ENCODE results near the gene TTC19.
"Not testable (repeated sequence)": the region's sequence is repeated elsewhere in the genome, so short reads cannot be mapped to it uniquely, and the experiment has no call there.

TTC19 gene

DNA sequence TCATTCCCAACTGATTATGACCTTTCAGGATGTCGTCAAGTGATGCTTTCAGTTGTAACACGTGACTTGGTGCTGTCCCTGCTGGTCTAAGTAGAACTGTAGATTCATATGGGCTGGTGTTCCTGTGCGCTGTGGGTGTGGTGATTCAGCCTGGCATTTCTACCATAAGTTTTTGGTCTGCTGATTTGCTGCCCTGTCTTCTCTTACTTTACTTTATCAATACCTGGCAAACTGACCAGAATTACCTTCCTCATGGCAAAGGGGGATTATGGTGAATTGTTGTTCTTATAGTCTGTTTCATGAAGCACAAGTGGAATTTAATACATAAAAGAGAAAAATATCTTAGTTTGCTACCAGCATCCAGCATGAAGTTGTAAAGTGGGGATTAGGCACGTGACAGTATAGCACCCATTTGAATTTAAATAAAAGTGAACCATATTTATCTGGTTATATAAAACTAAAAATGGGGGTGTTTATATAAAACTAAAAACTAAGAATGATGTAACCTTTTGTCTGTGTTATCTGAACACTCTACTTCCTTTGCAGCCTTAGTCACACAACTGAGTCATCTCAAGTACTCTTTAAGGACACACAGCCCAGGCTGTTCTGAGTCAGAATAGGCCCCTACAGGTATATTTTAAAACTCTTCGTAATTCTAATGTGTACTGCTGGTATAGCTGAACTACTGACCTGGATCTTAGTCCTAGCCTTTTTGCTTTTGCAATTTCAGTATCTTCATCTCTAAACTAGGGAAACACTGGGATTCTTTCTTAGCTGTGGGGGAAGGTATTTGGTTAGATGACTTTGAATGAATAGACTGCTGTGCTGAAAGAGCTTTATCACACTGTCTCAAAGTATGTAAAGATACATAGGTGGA lies 28.3 kb downstream of the TTC19 start:
- DNase-seq (ENCODE audit: low read depth), result peak; percentile 4

DNA sequence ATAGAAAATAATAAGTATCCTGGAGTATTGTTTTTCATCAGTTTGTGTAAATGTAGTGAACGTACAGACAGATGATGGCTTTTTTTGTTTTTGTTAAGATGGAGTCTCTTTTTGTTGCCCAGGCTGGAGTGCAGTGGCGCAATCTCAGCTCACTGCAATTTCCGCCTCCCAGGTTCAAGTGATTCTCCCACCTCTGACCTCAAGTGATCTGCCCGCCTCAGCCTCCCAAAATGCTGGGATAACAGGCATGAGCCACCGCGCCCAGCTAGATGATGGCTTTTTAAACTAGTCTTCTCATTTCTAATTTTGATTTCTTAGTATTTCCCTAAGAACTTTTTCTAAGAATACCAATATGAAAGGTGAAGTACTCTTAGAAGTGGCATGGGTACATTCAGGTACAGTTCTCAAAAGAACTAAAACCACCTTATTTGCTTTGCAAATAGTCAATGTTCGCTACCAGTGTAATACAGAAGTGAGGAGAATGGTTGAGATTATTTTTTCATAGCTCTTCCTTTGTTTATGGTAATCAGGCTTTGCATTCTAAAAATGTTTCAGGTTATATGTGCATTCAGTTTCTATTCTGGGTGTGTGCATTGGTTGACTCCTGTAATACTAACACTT lies 34.2 kb downstream of the TTC19 start:
- no peak for DNase-seq (ENCODE audit: low read depth)

DNA sequence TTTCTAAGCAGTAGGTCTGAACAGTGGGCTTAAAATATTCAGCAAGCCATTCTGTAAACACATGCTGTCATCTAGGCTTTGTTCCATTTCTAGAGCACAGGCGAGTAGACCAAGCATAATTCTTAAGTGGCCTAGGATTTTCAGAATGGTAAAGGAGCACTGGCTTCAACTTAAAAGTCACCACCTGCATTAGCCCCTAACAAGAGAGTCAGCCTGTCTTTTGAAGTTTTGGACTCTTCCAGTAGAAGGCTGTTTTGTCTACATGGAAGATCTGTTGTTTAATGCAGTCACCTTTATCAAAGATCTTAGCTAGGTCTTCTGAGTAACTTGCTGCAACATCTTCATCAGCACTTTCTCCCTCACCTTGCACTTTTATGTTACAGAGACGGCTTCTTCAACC lies 36.6 kb downstream of the TTC19 start:
- no peak for DNase-seq (ENCODE audit: low read depth)

DNA sequence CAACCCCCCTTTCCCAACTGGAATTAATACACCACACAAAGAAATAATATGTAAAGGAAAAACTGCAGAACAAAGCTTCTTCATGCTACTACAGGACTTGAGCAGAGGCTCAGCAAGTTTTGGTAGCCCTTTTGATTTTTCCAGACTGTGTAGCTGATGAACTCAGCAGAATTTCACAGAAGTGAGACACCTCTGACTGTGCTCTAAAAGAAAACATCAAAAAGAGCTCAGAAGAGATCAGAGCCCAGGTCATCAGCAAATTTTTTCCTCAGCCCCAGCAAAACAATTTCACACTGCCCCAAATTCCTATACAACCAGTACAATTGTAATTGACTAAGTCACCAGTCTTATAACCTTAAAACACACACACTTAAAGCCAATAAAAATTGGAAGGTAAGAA lies 38.0 kb downstream of the TTC19 start:
- DNase-seq (ENCODE audit: low read depth), result no peak

DNA sequence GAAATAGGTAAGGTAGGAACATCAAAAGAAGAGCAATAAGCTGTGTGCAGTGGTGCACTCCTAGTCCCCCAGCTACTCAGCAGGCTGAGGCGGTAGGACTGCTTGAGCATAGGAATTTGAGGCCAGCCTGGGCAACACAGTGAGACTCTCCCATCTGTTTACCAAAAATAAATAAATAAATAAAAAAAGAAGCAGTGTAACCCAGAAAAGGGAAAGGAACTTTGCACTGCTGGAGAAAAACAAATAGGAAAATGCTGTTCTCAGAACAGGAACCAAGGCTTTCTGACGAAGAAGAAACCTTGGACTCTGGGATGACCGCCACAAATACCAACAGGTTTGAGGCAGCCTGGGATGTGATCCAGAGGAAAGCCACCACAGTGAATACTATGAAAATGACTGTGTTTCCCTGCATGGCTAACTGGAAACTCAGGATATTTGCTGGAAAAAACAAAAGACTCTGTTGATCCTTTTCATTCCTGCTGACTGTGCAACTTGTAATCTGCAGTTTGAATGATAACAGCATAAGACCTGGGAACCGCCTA lies 41.2 kb downstream of the TTC19 start:
- no peak for DNase-seq (ENCODE audit: low read depth)

DNA sequence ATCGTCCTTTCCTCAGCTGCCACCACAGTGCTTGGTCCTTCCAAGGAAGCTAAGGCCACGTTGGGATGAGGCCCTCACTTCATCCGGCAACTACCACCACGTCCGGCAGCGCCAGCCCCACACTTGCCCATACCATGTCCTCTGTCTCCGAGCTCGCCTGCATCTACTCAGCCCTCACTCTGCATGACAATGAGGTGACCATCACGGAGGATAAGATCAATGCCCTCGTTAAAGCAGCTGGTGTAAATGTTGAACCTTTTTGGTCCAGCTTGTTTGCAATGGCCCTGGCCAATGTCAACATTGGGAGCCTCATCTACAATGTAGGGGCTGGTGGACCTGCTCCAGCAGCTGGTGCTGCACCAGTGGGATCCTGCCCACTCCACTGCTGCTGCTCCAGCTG lies 44.9 kb downstream of the TTC19 start:
- no peak for DNase-seq (ENCODE audit: low read depth)

DNA sequence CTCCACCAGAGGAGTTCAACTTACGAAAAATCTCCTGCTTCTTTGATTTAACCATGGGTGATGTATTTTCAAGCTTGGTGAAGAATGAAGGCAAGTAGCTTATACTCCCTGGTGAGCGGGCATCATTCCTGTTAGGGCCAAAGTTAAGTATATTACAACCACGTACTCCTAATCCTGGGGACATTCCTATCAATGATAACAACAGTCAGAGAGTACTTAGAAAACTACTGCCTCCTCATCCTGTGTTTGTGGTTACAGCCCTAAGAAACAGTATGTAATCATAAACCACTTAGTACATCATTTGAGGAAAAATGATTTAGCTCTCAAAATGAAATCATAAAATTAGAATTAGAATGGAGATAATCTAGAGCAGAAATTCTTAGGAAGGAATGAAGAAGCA lies 47.3 kb downstream of the TTC19 start:
- no peak for DNase-seq (ENCODE audit: low read depth)

DNA sequence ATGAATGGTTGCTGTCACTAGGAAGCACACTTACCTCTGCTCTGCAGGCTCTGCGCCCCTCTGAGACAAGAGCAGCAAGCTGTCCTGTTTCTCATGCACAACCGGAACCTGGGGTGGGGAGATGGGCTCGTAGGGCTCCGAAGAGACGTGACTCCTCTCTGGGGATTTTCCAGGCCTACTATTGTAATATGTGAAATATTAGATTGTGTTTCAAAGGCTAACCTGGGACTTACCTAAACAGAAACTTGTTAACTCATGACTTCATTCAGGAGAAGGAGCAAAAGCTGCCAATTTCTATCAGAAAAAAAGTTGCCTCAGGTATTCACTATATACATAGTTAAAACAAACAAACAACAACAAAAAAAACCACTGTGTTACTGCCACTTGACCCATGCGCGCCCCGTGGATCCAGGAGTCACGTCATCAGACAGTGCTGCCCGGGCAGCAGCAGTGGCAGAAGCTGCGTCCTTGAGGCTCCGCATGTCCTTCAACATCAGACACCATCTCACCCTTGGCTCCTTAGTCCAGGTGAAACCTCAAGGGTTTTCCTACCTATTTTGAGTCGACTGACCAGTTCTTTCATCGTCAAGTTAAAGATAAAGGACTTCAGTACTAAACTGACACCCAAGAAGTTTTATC lies 49.3 kb downstream of the TTC19 start:
- DNase-seq (ENCODE audit: low read depth), result no peak

DNA sequence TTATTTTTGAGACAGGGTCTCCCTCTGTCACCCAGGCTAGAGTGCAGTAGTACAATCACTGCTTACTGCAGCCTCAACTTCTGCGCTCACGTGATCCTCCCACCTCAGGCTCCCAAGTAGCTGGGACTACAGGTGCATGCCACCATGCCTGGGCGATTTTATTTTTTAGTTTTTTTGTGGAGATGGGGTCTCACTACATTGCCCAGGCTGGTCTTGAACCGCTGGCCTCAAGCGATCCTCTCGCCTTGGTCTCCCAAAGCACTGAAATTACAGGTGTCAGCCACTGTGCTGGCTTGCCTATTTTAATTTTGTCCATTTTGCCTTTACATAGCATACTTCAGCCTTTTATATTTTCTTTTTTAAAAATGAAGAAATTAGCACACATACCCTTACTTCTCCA lies 51.2 kb downstream of the TTC19 start:
- DNase-seq (ENCODE audit: low read depth), result no peak

DNA sequence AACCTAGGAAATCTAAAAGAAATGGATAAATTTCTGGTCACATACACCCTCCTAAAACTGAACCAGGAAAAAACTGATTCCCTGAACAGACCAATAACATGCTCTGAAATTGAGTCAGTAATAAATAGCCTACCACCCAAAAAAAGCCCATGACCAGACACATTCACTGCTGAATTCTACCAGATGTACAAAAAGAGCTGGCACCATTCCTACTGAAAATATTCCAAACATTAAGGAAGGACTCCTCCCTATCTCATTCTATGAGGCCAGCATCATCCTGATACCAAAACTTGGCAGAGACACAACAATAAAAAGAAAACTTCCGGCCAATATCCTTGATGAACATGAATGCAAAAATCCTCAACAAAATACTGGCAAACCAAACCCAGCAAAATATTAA lies 52.9 kb downstream of the TTC19 start:
- no peak for DNase-seq (ENCODE audit: low read depth)

DNA sequence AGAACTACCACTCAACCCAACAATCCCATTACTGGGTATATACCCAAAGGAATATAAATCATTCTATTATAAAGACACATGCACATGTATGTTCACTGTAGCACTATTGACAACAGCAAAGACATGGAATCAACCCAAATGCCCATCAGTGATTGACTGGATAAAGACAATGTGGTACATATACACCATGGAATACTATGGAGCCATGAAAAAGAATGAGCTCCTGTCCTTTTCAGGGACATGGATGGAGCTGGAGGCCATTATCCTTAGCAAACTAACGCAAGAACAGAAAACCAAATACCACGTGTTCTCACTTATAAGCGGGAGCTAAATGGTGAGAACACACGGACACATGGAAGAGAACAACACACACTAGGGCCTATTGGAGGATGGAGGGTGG lies 55.5 kb downstream of the TTC19 start:
- not testable (repeated sequence) for DNase-seq (ENCODE audit: low read depth)

DNA sequence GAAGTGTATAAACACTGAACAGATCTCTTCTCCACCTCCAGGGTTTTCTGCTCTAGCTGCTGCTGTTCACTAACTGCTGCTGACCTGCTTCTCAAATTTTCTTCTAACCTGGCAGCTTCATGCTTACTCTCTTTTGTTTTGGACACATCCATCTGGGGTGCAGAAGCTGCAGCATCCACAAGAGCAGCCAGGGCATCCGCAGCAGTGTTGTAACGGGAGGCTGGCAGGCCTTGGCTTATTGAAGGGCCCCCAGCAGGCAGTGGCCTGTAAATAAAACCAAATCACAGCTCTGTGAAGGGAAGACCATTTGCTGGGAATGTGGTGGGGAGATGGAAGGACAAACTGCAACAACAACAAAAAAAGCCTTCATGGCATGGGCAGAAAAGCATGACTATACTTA lies 62.0 kb downstream of the TTC19 start:
- DNase-seq (ENCODE audit: low read depth), result no peak

DNA sequence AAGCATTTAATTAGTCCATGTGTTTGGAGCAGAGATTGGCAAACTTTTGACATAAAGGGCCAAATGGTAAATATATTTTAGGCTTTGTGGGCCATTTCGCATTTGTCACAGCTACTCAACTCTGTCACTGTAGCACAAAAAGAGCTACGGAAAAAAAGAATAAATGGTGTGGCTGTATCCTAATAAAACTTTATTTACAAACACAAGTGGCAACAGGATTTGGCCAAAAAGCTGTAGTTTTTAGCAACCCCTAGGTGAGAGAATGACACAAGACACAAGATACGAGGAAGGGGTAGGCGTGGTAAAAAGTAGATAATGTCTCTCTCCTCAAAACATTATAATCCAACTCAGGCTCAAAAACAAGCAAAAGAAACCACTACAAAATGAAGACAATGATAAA lies 66.5 kb downstream of the TTC19 start:
- no peak for DNase-seq (ENCODE audit: low read depth)

DNA sequence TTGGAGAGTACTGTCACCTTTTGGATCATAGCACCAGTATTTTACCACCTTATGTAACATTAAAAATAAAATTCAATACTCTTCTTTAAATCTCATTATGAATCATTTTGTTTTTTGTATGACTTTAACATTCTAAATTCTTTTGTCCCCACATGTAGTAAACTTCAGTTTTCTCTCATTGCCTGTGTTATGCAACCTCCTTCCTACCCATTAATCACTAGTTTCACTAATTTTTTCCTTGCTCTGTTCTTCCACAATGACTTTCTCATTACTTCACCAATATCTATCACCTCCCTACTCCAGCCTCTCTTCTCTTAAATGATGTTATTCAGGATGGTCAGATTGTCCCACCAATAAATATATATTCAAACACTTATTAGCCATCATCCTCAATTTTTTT lies 68.7 kb downstream of the TTC19 start:
- DNase-seq (ENCODE audit: low read depth), result no peak

DNA sequence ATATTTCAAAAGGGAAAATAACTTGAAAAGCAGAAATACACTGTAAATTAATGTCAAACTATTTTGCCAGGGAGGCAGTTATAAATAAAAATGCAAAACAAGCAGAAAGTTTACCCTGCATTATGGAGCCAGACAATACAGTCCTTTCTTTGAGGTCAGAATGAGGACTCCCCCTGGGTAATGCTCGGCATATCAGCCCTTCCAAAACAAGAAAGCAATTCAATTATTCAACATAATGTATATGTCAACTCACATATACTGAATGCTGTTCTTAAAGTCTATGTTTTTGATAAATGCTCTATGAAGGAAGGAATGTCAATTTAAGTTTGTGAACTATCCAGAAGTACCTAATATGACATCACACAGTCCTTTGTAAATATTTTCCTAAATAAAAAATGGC lies 72.4 kb downstream of the TTC19 start:
- no peak for DNase-seq (ENCODE audit: low read depth)

DNA sequence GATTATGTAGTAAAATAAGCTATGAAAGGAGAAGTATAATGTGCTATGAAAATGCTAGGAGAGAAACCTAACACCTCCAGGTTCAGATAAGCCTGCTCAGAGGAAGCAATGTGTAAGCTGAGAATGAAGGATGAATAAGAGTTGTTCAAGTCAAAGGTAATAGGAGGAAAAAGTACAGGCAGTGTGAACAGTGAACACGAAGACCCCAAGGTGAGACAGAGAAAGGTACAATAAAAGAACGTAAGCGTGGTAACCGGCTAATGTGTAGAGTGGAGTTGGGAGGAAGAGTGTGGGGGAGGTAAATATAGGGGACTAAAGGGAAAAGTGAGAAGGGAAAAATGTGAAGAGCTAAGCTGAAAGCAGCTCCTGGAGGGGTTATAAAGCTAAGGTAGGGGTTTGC lies 74.2 kb downstream of the TTC19 start:
- no peak for DNase-seq (ENCODE audit: low read depth)

DNA sequence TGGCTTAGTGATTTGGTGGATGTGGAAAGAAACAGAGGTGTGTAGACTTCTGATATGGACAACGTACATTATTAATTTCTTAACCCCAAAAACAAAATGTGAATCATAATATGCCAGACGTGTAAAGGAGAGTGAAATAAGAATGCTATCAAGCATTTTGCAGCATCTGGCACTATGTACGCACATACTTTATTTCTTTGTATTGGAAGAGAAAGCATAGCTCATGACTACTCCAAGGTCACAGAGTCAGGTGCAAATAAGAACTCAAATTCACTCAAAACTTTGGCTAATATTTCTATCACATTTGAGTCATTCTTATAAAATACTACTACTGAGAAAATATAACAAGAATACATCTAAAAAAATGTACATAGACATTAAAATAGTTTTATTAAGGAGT lies 74.8 kb downstream of the TTC19 start:
- DNase-seq (ENCODE audit: low read depth), result no peak

DNA sequence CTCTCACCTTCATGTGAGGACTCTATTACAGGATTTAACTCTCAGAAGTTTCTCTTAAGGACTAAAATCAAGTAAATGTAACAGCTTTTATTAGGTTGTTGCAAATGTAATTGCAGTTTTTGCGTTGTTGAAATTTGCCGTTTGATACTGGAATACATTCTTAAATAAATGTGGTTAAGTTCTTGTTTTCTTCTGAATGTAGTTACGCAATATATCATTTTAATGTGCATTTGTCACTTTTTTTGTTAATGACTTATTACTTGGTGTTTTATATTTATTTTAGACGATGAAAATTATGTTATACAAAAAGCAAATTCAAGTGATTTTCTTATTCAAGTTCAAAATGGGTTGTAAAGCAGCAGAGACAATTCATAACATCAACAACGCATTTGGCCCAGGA lies 76.3 kb downstream of the TTC19 start:
- DNase-seq (ENCODE audit: low read depth), result no peak

Data from stimulated activated CD8-positive, alpha-beta memory T cell treated with anti-CD3 and anti-CD28 coated beads, Interleukin-7, amount 100 ng/mL, for 24 hours (primary cell).